ENCODE measurements around the gene REV3L.

DNA sequence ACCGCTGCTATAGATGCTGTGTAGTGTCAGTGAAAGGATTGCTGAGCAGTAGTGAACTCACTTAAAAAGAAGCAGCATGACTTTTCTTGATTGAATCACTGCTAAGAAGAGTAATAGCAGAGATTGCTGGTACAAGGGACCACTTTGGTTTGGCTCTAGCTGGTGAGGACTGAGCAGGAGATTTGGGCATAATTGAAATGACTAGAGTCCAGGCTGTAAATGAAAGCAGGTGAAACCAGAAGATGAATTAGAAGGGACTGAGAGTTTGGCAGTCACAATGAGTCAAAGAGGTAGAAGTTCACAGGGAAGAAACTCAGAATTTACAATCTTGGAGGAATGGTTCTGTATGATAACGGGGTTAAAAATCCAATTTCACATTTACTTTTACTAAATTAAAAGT, 19.1 kb upstream of the REV3L start:
- no peak for TF ChIP-seq CTCF (conservative IDR thresholded peaks at IDR 0.05; ENCODE audit: low read depth, low read length)
- no peak for TF ChIP-seq EZH2phosphoT487 (IDR thresholded peaks at IDR 0.05; ENCODE audit: borderline replicate concordance, low read length)

Data from PC-3 (cell line).